ENCODE measurements around the gene SLIT3.
"Not testable (repeated sequence)": the region's sequence is repeated elsewhere in the genome, so short reads cannot be mapped to it uniquely, and the experiment has no call there.

The SLIT3 gene

DNA sequence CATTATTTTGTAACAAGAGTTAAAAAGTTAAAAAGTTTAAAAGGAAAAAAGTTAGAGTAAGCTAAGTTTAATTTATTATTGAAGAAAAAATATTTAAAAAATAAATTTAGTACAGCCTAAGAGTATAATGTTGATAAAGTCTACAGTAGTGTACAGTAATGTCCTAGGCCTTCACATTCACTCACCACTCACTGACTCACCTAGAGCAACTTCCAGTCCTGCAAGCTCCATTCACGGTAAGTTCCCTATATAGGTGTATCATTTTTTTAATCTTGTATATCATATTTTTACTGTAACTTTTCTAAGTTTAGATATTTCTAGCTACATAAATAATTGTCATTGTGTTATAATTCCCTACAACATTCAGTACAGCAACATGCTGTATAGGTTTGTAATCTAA lies 652.4 kb downstream of the SLIT3 start:
- DNase-seq: no peak

DNA sequence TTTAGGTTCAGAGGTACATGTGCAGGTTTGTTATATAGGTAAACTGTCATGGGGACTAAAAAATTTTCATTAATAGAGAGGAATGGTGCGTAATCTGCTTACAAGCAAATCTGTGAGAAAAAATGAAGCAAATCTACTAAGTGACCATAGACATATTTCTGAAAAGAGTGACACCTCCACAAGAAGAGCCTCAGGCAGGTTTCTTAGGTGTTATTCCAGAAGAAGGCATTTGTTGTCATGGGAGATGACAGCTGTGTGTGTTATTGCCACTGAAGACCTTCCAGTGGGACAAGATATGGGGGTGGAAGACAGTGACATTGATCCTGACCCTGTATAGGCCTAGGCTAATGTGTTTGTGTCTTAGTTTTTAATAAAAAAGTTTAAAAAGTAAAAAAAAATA lies 652.9 kb downstream of the SLIT3 start:
- DNase-seq: no peak

GRCh38 chr5:168647083-168647482 lies 653.9 kb downstream of the SLIT3 start:
- no peak for DNase-seq

GRCh38 chr5:168646335-168646734 lies 654.6 kb downstream of the SLIT3 start:
- DNase-seq: no peak

DNA sequence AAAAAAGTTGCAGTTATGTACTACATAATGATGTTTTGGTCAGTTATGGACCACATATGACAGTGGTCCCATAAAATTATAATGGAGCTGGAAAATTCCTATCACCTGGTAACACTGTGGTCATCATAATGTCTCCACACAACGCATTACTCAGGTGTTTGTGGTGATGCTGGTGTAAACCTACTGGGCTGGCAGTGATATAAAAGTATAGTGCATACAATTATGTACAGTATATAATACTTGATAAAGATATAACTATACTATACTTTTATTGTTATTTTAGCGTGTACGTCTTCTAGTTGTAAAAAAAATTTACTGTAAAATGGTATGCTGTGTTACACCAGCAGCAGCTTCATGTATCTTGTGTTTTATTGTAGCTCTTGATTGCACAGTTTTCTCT lies 655.7 kb downstream of the SLIT3 start:
- DNase-seq: no peak

DNA sequence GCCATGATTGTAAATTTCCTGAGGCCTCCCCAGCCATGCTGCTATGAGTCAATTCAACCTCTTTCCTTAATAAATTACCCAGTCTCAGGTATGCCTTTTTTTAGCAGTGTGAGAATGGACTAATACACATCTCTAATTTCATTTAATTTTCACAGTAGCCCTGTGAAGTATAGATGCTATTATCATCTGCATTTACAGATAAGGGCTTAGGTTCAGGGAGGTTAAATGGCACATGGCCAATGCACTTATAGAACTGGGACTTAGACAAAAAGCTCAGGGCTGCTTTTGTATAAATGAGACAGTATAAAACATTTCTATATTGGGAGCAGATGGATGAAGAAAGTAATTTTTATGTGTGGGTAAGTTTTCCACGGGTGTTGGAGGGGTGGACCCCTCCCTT lies 658.9 kb downstream of the SLIT3 start:
- DNase-seq: no peak

DNA sequence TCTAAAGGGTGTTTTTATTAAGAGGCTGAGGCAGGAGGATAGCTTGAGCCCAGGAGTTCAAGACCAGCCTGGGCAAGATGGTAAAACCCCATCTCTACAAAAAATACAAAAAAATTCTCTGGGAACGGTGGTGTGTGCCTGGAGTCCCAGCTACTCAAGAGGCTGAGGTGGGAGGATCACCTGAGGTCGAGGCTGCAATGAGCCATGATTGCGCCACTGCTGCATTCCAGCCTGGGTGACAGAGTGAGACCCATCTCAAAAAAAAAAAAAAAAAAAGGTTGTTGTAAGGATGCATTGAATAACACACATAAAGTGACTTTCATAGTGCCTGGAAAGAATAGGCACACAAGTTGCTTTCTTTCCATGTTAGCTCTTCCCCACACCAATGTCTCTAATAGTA lies 662.1 kb downstream of the SLIT3 start:
- not testable (repeated sequence) for DNase-seq

DNA sequence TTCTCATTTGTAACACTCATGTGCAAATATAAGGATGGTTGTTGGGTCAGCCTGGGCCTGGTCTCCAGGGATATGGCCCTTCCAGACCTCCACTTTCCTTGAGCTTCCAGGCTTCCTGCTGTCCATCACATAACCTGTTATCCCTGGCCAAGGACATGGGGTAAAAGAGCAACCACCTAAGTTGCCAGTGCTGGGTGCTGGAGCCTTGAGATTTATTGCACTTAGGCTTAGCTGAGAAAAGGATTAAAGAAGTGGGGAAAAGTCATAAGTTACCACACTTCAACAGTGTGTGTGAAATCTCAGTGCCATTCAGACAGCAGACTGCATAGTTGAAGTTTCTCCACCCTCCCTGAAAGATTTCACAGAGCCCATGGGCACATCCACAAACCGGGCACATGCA lies 663.1 kb downstream of the SLIT3 start:
- no peak for DNase-seq

DNA sequence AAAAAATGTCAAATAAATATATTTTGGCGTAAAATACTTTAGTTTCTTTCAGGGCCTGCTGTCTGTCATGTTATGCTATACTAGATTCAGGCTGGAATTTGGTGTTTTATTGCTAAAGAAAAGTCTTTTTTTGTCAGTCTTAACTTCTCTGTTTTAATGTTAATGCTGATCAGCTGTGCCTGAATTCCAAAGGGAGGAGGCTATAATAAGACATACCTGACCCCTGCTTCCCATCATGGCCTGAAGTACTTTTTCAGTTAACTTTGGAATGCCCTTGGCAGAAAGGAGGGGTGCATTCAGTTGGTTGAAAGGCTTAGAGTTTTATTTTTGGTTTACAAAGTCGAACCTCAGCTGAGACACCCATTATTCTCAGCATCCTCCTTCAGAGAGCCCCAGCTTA lies 663.7 kb downstream of the SLIT3 start:
- no peak for DNase-seq

DNA sequence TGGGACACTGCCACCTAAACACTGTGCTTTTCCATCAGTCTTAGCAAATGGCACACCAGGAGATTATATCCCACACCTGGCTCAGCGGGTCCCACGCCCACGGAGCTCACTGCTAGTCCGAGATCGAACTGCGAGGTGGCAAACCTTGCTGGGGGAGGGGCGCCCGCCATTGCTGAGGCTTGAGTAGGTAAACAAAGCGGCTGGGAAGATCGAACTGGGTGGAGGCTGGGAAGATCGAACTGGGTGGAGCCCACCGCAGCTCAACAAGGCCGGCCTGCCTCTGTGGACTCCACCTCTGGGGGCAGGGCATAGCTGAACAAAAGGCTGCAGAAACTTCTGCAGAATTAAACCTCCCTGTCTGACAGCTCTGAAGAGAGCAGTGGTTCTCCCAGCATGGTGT lies 670.0 kb downstream of the SLIT3 start:
- not testable (repeated sequence) for DNase-seq

- no peak for DNase-seq
Measured at GRCh38 chr5:168624850-168625364, 676.0 kb downstream of the SLIT3 start.

GRCh38 chr5:168620807-168621206 lies 680.1 kb downstream of the SLIT3 start:
- no peak for DNase-seq

GRCh38 chr5:168614661-168615060 lies 686.3 kb downstream of the SLIT3 start:
- no peak for DNase-seq

- DNase-seq: no peak
Measured at GRCh38 chr5:168613996-168614395, 686.9 kb downstream of the SLIT3 start.

DNA sequence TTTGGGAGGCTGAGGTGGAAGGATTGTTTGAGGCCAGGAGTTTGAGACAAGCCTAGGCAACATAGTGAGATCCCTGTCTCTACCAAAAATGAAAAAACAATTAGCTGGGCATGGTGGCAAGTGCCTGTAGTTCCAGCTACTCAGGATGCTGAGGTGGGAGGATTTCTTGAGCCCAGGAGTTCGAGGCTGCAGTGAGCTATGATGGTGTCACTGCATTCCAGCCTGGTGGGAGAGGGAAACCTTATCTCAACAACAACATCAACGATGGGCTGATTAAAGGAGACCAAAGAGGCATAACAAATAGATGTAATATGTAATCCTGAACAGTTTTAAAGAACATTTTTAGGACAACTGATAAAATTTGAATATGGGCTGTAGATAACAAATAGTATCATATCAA lies 687.5 kb downstream of the SLIT3 start:
- DNase-seq: no peak

DNA sequence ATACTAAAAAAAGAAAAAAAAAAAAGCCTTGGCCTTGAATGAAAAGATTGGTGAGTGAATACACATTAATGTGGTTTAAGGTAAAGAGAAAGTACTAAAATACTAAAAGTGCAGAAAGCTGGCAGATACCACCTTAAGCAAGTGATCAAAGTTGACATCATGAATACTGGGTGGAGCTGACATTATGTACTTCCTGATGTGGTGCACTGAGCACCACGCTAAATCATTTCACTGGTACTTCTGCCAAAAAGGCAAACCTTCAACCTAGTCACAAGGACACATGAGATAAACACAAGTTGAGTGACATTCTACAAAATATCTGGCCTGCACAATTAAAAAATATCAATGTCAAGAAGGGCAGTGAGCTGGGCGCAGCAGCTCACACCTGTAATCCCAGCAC lies 687.9 kb downstream of the SLIT3 start:
- DNase-seq: peak; percentile 18

DNA sequence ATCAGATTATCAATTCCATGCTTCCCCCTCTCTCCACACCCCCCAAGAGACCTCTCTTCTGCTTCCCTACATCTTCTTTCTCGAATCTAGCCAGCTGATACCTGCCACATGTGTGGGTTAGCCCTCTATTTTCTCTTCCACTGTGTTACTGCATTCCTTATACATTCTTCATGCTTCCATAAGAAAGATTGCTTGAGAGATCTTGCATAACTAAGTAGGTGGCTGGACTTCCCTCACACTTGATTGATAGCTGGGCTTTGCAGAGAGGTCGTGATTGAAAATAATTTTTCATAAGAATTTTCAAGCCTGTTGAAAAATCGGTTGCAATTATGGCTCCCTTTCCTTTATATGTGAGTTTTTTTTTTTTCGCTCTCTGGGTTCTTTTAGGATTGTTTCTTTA lies 688.8 kb downstream of the SLIT3 start:
- no peak for DNase-seq
